NCI-H1436 treated with DMSO at 0.1 percent for 48 hours (cell line): ENCODE results near the gene TSKU.
"Not testable (repeated sequence)": the region's sequence is repeated elsewhere in the genome, so short reads cannot be mapped to it uniquely, and the experiment has no call there.

Experiments used
- DNase-seq: peaks from one replicate; lab custom pipeline; 2025; lab: John Stamatoyannopoulos, UW

The TSKU gene

GRCh38 chr11:76788661-76789442 lies 5.7 kb downstream of the TSKU start:
- no peak for DNase-seq

GRCh38 chr11:76789443-76789719 lies 6.2 kb downstream of the TSKU start:
- DNase-seq: no peak

DNA sequence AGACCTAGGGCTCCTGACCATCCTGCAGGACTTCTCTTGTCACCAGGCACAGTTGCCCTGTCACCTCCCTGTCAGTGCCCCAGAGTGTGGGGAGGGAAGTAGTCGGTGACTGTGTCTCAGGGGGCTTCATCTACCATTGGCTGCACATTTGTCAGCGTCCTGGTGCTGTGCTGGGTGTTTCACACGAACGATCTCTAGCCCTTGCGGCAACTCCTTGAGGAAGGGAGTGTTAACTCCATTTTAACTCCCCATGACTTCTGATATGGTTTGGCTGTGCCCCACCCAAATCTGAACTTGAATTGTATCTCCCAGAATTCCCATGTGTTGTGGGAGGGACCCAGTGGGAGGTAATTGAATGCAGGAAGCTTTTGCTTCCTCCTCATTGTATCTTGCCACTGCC lies 7.1 kb downstream of the TSKU start:
- DNase-seq: no peak

DNA sequence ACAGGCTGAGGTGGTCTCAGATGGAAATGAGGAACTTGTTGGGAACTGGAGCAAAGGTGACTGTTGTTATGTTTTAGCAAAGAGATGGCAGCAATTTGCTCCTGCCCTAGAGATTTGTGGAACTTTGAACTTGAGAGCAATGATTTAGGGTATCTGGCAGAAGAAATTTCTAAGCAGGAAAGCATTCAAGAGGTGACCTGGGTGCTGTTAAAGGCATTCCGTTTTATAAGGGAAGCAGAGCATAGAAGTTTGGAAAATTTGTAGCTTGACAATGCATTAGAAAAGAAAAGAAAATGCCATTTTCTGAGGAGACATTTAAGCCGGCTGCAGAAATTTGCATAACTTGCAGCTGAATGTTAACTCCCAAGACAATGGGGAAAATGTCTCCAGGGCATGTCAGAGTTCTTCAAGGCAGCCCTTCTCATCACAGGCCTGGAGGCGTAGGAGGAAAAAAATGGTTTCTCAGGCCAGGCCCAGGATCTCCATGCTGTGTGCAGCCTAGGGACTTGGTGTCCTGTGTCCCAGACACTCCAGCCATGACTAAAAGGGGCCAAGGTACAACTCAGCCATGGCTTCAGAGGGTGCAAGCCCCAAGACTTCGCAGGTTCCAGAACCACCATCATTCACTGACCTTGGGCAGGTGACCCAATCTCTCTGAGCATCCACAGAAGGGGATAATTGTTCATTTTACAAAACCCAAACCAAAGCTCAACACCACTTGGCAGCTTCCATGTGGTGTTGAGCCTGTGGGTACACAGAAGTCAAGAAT lies 8.0 kb downstream of the TSKU start:
- not testable (repeated sequence) for DNase-seq

DNA sequence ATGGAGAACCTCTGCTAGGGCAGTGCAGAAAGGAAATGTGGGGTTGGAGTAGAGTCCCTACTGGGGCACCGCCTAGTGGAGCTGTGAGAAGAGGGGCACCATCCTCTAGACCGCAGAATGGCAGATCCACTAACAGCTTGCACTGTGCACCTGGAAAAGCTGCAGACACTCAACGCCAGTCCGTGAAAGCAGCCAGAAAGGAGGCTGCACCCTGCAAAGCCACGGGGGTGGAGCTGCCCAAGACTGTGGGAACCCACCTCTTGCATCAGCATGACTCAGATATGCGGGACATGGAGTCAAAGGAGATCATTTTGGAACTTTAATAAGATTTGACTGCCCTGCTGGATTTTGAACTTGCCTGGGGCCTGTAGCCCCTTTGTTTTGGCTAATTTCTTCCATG lies 8.7 kb downstream of the TSKU start:
- no peak for DNase-seq

DNA sequence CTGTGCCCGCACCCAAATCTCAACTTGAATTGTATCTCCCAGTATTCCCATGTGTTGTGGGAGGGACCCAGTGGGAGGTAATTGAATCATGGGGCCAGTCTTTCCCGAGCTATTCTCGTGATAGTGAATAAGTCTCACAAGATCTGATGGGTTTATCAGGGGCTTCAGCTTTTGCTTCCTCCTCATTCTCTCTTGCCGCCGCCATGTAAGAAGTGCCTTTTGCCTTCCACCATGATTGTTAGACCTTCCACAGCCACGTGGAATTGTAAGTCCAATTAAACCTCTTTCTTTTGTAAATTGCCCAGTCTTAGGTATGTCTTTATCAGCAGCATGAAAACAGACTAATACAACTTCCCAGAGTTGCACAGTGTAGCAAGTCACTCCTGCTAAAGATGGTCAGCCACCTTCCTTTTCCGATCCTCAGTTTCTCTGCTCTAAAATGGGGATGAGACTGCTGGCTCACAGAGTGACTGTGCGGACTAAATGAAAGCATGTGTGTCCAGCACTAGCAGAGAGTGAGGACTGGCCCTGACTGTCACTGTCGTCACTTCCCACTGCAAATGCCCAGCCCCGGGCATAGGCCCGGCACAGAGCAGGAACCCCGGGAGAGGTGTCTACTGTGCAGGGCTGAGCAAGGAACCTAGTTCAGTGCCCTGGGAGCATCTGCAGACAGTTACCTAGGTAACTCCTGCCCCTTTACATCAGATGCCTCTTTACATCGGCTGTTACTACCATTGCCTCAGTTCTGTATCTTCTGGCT lies 9.5 kb downstream of the TSKU start:
- no peak for DNase-seq

GRCh38 chr11:76793391-76794291 lies 10.5 kb downstream of the TSKU start:
- DNase-seq: peak; percentile 8

GRCh38 chr11:76794371-76795289 lies 11.5 kb downstream of the TSKU start:
- DNase-seq: no peak

GRCh38 chr11:76795290-76795935 lies 12.3 kb downstream of the TSKU start:
- DNase-seq: no peak

- no peak for DNase-seq
Measured at GRCh38 chr11:76795936-76796441, 12.8 kb downstream of the TSKU start.

- no peak for DNase-seq
Measured at GRCh38 chr11:76796511-76797198, 13.5 kb downstream of the TSKU start.

DNA sequence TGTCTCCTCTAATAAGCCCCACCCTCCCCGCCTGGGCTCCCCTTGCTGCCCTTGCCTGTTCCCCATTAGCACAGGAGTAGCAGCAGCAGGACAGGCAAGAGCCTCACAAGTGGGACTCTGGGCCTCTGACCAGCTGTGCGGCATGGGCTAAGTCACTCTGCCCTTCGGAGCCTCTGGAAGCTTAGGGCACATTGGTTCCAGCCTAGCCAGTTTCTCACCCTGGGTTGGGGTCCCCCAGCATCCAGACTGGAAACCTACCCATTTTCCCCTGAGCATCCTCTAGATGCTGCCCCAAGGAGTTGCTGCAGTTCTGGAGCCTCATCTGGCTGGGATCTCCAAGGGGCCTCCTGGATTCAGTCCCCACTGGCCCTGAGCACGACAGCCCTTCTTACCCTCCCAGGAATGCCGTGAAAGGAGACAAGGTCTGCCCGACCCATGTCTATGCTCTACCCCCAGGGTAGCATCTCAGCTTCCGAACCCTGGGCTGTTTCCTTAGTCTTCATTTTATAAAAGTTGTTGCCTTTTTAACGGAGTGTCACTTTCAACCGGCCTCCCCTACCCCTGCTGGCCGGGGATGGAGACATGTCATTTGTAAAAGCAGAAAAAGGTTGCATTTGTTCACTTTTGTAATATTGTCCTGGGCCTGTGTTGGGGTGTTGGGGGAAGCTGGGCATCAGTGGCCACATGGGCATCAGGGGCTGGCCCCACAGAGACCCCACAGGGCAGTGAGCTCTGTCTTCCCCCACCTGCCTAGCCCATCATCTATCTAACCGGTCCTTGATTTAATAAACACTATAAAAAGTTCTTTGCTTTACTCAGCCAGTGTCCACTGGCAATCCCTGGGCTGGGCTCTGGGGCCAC lies 14.4 kb downstream of the TSKU start:
- no peak for DNase-seq

GRCh38 chr11:76798202-76798581 lies 15.0 kb downstream of the TSKU start:
- no peak for DNase-seq

DNA sequence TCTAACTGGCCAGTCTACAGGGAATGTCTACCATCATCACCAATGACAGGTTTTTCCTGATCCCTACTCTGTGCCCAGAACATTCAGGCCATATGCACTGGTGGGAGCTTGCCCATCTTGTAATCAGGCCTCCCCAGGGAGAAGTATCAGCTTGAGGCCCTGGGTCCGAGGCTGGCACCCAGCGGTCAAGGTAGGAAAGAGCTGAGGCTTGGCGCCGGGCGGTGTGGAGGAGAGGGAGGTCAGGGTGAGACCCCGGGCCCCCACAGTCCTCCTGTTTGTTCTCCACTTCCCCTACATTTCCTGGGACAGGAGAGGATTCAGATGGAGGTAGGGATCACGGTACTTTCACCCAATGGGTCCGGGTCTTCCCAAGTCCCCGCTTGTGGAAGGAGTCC lies 15.5 kb downstream of the TSKU start:
- DNase-seq: no peak

GRCh38 chr11:76799066-76799804 lies 16.1 kb downstream of the TSKU start:
- DNase-seq: no peak

DNA sequence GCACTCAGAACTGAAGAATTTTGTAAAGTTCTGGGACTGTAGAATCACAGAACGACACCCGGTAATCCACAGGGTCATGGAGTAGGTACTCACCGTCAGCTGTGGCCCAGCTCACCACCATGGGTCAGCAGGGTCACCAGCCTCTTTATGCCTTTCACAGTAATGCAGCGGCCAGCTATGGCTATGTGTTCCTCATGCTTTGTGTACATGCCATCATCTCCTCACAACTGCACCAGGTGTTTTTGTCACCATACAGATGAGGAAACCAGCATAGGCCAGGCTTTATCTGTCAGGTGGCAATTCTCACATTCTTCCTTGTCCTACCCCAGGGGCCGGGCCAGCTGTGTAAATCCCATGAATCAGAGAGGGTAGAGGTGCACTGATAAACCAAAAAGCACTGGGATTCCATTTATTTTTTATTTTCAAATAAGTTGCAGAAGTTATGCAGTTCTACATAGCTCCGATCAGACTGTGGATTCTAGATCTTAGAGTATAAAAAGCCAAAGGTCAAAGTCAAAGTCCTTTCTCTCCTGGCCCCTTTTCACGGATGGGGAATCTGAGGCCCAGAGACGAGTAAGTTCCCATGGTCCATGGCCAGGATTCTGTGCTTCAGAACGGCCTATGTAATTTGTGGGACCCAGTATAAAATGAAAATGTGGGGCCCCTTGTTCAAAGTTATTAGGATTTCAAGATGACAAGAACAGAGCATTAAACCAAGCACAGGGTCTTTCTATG lies 17.5 kb downstream of the TSKU start:
- DNase-seq: no peak

DNA sequence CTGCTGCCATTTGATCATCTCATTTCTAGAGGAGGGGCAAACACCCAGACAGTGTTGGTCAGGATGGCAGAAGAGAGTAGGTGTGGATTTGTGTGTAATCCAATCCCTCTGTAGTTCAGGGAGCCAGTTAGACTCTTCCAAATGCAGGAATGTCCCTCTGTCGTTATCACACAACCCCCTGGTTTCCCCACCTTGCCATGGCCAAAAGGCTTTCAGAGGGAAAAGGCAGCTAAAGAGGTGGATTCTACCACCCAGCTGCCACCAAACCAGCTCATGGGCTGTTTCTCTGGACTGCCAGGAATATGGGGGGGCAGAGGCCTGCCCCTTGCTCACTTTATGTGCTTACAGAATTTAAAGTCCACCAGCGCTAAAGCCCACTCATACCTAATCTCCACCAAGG lies 18.1 kb downstream of the TSKU start:
- no peak for DNase-seq
